Amniotic epithelial cell (primary cell): Measurements from ENCODE around the gene LRRC15.
A peak's percentile ranks its signal among the peaks of the same experiment; 100 is the strongest.

Source experiments
- DNase-seq: peaks from one replicate; pipeline ENCODE4 v3.0.0-alpha.2; 2010; ENCODE audit warnings: low read depth

LRRC15 gene

DNA sequence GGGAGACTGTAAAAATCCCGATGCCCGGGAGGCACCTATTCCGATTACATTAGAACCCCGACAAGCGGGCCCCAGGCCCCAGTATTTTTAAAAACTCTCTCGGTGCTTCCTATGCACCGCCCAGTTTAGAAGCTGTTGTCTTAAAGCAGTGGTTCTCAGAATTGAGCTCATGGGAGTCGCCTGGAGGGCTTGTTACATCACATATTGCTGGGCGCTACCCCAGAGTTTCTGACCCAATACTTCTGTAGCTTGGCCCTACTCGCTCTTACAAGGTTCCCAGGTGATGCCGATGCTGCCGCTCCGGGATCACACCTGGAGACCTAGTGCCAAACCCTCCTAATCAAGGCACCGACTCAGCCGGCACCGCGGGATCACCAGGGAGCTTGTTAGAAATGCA, 53.6 kb downstream of the LRRC15 start:
- DNase-seq, result peak; percentile 21

DNA sequence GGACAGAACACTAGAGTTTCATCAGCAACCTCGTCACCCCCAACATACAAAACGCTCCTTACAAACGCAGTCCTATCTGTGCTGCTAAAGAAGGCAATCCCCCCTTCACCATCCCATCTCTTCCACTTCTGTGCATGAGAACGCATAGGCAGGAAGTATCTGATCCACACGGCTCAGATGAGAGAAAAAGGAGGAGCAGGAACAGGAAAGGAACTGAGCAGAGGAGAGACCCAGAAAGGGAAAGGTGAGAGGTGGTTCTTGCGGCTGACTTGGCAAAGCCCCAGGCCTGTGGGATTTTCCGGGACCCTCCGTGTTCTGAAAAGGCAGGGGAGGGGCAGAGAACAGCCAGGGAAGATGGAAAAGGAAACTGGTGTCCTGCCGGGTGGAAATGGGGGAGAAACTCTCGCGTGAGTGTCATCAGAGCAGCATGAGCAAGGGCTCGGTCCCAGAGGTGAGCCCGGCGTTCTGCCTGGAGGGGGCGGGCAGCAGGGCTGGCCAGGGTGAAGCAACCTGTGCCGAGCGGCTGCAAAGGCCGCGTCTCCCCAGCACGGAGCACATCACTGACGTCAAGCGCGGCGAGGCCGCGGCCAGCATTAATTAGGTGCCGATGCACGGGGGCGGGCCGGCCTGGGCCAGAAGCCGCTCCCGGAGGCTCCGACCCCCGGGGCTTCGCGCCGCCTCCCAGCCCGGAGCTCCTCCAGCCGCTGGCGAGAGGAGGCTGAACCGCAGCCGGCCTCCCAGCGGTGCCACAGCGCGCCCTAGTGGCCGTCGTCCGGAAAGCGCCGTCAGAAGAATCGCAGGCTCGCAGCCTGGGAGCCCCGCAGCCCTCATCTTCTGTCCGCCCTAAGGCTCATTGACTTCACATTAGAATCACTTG, 54.2 kb downstream of the LRRC15 start:
- DNase-seq, result peak; percentile 93

DNA sequence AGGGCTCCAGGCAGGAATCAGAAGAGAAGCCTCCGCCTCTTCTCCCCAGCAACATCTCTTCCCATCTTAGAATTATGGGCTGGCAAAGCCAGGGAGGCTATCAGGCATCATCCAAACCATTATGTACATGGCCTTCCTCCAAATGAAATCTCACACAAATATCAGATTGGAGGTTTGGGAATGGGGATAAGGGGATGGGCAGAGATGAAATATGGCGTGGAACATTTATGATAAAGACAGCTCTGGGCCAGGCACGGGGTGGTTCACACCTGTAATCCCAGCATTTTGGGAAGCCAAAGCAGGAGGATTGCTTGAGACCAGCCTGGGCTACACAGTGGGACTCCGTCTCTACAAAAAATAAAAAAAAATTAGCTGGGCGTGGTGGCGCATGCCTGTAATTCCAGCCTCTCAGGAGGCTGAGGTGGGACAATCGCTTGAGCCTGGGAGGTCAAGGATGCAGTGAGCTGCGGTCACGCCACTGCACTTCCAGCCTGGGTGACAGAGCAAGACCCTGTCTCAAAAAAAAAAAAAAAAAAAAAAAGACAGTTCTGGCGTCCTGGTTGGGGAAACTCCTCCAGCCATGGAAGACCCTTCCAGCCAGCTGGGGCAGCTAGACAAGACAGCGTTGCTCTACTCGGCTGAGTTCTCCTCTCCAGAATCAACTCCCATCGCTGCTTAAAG, 55.0 kb downstream of the LRRC15 start:
- no peak for DNase-seq

DNA sequence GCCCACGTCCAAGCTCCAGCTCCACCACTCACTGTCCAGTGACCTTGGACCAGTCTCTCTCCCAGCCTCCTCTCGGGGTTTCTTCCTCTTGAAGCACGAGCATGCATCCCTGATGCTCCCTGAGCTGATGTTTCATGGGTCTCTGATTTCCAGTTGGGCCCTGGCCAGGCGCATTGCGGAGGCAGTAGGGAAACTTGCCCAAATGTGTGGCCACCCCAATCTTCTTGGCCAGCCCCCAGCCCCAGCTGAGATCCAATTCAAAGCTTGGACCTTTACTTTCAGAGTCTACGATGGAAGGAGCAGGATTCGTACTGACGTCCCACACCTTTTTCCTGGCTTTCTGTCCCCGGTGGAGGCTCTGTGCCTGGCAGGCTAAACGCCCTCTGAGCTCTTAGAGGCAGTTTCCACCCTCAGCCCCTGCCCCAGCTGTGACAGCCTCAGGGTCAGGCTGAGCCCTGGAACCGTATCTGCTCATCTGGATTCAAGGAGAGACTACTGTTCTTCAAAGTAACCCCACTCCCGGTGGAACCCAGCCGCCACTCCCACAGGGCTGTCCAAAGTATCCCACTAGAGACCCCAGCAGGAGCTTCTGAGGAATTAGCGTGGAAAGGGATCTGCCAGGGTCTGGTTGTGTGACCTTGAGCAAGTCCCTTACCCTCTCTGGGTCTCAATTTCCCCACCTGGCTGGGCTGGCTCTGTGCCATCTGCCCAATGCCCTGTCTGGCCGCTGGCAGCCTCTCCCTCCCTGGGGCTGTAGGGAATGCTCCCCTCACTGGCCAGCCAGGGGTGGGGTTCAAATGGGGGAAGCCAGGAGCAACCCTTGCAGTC, 55.8 kb downstream of the LRRC15 start:
- DNase-seq, result peak; percentile 26

DNA sequence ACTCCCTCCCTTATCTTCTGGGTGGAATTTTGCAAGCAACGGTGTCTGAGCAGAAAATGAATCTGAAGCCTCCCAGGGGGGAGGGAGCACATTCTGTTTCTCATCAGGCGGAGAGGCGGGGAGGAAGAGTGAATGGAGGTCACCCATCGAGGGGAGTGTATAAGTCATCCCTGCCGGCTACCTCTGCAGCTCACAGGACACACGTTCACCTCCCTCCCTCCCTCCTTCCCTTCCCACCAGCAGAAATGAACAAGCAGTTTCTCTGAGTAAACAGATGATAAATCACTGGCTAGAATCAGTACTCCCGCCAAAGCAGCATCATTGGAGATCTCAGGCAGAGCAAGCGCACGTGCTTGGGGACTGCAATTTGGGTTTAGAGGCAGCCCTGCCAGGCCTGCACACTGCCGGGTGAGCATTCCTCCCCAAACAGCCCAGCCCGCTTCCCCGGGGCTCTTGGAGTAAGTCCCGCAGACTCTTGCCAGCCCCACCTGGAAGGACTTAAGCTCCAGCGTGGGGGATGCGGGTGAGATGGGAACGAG, 56.7 kb downstream of the LRRC15 start:
- DNase-seq, result peak; percentile 99

DNA sequence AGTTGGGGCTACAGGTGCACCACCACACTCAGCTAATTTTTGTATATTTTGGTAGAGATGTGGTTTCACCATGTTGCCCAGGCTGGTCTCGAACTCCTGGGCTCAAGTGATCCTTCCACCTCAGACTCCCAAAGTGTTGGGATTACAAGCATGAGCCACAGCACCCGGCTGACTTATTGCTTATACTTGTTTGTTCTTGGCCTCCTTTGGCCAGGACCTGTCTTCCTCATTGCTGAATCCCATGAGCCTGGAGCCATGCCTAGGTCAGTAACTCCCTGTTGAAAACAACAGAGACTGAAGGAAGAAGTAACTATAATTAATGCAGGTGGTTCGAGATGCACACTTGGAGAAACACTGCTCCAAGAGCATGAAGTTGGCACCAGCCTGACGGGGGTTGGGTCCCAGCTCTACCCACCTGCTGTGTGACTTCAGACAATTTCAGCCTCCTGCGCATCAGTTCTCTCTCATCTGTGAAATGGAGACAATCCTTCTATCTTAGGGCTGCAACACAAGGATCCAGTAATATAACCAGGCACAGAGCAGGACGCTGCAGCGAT, 57.3 kb downstream of the LRRC15 start:
- peak; percentile 72 for DNase-seq

DNA sequence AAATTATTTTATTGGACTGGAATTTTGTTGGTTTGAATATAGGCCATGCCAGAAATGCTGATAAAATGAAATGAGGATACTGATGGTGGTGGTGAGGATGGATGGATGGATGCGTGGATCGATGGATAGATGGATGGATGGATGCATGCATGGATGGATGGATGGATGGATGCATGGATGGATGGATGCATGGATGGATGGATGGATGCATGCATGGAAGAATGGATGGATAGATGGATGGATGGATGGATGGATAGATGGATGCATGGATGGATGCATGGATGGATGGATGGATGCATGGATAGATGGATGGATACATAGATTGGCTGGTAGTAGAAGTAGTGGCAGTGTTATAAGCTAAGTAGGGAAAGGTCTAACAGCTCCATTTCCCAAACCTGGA, 58.5 kb downstream of the LRRC15 start:
- no peak for DNase-seq

DNA sequence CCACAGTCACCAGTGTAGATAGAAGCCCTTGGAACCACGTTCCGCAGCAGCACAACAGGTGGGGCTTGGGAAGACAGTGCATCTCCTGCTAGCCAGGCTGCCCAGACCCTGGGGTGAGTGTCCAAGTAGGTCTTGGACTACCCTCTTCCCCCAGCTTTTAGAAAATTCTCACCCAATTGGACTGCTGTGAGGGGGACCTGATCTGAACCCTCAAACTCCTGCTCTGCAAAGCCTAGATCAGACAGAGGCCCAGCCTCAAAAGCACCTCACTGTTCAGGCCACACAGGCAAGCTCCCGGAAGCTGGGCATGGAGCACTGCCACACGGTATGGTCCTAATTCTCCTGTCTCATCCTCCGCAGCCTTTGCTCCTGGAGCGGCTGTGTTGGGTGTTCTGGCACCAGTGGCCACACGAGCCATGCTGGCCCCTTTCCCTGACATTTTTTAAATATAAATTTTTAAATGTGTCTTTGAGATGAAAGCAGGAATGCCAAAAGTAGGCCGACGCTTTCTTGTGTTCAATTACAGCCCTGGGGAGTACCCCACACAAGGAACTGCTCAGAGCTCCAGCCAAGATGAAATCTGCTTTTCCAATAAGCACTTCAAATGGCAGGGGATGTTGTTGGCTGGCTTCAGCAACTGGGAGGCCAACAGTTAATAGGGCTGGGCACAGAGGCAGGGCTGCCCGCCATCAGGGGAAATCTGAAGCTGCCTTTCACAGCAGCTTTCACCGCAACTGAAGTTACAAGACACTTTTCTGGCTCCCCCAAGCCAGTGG, 59.3 kb downstream of the LRRC15 start:
- no peak for DNase-seq

DNA sequence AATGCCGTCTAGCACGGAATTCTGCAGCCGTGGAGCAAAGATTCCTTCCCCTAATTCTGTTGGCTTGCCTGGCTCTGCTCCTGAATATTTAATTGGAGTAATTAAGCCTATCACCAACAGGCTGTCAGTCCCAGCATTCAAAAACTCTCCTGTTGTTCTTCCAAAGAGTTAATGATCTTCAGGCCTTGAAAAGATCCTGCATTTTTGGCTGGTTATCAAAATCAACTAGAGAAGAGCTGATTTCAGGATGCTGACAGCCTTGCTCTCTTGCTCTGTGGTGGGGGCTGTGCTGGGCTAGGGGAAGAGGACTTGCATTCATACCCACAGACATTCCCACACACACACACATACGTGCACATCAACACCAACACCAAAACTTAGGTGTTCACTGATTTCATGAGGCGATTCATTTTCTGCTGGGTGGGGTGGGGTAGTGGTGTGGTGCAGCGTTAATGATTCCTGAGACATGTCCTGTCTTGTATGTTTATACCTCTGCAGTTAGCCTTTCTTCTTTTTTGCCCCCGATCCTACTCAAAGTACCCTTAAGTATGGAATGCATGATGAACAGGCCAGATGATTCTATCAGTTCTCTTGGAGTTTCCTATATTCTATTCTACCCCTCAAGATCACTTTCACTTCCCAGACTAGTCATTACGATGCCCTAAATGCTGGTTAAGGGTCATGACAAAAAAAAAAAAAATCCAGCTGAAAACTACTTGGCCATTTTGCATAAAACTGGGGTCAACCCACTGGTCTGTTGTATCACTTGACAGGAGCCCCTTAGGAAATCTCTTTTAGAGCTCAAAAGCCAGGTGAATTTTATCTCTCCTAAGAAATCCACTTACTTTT, 60.7 kb downstream of the LRRC15 start:
- no peak for DNase-seq

DNA sequence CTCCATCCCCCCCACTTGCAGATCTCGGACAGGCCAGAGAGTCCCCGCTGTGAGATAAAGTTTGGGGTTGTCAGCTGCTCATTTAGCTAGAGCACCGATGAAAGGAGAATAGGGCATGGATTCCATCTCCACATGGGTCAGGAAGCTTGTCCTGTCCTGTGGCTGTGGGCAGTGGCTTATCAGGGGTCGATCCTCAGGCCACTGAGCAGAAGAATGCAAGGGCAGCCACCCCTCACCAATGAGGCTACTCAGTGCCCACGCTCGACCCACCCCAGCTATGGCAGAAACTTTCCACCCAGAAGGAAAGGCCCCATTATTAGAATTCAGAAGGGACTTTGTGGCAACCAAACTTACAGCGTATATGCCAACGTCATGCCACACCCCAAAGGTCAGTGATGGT, 61.7 kb downstream of the LRRC15 start:
- no peak for DNase-seq

DNA sequence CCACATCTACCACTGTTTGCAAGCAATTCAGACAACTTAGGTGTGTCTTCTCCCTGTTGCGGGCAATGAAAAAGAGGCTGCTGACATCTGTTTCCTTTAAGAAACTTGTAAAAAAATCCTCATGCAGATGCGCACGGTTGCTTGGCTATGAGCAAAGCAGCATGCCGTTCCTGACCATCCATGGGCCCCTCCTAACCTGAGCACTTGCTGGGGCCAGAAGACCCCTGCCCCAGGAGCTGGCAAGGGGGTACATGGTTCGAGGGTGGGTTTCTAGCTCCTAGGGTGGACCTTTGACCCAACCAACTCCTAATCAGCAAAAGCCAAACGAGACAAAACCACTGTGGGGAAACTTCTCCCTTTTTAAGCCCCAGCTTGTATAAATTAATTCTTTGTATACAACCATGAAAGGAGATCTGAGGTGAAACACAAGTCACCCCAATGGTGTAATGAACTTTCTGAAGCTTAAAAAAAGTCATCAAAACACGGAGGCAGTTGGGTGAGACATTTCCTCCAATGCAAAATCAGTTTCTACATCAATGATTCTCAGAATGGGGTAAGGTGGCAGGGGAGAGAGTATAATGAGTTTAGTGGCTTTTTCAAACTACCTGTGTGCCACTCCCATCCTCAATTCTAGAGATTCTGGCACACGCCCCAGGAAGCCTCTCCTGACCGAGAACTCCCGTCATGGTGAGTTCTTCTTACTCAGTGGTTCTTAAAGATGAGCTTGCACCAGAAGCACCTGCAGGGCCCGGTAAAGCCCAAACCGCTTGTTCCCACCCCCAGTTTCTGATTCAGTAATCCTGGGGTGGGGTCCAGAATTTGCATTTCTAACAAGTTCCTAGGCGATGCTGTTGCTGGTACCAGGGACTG, 62.5 kb downstream of the LRRC15 start:
- no peak for DNase-seq

DNA sequence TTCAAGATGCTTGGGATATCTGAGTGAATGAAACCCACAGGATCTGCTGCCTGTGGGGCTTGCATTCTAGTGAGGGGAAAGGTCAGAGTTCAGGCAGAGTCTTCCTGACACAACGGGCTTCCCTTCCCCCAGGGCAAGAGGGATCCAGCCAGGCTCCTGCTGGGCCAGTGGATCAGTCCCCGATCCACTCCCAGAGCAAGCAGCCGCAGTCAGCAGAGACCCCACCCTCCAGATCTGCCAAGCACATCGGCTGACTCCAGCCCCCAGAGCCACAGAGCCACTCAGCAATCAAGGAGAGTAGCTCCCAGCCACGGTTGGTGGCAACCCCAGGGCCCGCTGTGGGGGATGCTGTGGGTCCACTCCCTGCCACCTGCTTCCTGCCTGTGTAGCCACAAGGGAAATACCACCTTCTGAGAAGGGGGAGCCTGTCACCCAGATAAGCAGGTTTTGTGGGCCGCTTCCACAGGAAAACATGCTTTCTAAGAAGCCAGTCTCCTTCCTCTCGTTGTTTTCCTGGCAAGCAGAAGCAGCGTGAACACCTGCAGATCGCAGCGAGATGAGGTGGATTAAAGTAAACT, 63.3 kb downstream of the LRRC15 start:
- DNase-seq, result no peak

DNA sequence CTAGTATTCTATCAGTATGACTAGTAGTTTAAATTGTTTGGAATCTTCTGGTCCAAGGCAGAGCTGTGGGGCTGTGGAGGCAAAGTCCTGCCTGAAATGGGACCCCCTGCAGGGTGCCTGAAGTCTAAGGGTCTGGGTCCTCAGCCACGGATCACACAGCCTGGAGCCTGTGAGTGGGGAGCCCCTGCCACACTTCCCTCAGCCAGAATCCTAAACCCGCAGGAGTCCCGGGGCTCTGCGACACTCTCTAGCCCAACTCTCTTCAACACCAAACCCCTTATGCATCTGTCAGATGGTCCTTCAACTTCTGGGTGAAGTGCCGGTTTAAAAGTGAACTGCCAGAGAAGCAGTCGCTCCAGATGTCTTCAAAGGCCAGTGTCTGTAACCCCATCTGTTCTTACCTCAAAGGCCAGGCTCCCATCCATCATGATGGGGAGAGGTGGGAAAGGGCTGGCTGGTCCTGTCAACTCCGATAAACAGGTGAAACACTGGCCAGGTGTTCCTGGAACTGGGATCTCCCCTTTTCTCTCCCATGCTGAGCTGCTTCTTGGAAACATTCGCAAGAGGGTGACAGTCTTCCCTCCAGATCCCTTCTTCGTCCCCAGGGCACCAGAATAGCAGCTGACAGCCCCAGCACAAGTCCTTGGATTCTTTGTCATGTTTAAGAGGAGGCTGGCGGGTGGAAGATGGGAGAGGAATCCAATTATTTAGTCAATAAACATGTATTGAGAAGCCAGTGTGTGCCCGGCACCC, 64.0 kb downstream of the LRRC15 start:
- no peak for DNase-seq
